HG02840 (cell line): ENCODE measurements around the gene SNX33.
"Not testable (repeated sequence)": the region's sequence is repeated elsewhere in the genome, so short reads cannot be mapped to it uniquely, and the experiment has no call there.

Source experiments
- ATAC-seq: cut with Tn5 transposase; IDR thresholded peaks from one replicate; pipeline ENCODE4 v1.9.1; 2021; ENCODE audit warnings: mild to moderate bottlenecking, moderate library complexity, moderate number of reproducible peaks; ENCODE audit not compliant: unreplicated experiment, low FRiP score

SNX33 gene

GRCh38 chr15:75647370-75648155 lies at the start of gene SNX33:
Gene SNX33 (plus strand): TSS chr15:75647912. CDS start chr15:75649103, 1,191 bp downstream.
- no peak for ATAC-seq

- no peak for ATAC-seq
Observed at GRCh38 chr15:75598361-75598760, 49.4 kb upstream of the SNX33 start.

DNA sequence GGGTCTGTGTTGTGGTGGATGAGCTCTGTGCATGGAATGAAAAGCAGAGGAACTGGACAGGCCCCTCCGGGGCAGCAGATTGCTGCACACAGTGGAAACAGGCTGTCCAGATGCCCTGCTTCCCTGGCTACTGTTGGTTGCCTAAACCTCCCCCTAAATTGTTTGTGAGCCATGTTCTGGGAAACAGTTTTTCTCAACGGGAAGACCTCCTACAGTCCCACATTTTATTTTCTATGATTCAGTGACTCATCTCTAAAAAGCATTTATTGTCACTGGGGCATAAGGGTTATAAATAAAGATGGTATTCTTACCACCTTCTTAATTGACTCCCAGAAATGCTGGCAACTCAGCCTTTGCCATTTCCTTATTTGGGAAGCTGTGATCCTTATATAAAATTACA lies 48.3 kb upstream of the SNX33 start:
- ATAC-seq, result no peak

- ATAC-seq, result no peak
Observed at GRCh38 chr15:75606026-75606425, 41.7 kb upstream of the SNX33 start.

- ATAC-seq, result no peak
Observed at GRCh38 chr15:75606711-75607699, 40.7 kb upstream of the SNX33 start.

GRCh38 chr15:75616766-75617165 lies 30.9 kb upstream of the SNX33 start:
- no peak for ATAC-seq

GRCh38 chr15:75620058-75620820 lies 27.5 kb upstream of the SNX33 start:
- ATAC-seq, result no peak

GRCh38 chr15:75620841-75621391 lies 26.8 kb upstream of the SNX33 start:
- no peak for ATAC-seq

- no peak for ATAC-seq
Observed at GRCh38 chr15:75622505-75622904, 25.2 kb upstream of the SNX33 start.

- peak; percentile 76 for ATAC-seq
Observed at GRCh38 chr15:75625542-75626347, 22.0 kb upstream of the SNX33 start, which contains the start of gene SNUPN. Gene SNUPN (minus strand): TSS chr15:75625725. CDS start chr15:75621051, 4,674 bp downstream.

DNA sequence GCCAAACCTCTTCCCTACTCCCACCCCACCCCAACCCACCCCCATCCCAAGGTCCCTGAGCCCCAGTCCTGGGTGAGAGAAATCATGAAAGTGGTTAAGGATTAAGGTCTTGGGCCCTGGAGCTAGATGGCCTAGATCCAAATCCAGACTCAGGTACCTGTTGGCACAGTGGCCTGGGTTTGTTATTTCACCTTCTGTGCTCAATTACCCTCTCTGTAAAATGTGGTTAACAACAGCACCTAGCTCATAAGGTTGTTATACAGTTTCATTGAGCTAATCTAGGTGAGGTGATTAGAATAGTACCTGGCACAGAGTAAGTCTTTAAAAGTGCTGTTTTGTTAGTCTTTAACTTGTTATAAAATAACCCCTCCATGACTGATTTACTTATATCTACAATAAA lies 15.8 kb upstream of the SNX33 start:
- no peak for ATAC-seq

- not testable (repeated sequence) for ATAC-seq
Observed at GRCh38 chr15:75633922-75634321, 13.8 kb upstream of the SNX33 start.

GRCh38 chr15:75636026-75636425 lies 11.7 kb upstream of the SNX33 start:
- no peak for ATAC-seq

DNA sequence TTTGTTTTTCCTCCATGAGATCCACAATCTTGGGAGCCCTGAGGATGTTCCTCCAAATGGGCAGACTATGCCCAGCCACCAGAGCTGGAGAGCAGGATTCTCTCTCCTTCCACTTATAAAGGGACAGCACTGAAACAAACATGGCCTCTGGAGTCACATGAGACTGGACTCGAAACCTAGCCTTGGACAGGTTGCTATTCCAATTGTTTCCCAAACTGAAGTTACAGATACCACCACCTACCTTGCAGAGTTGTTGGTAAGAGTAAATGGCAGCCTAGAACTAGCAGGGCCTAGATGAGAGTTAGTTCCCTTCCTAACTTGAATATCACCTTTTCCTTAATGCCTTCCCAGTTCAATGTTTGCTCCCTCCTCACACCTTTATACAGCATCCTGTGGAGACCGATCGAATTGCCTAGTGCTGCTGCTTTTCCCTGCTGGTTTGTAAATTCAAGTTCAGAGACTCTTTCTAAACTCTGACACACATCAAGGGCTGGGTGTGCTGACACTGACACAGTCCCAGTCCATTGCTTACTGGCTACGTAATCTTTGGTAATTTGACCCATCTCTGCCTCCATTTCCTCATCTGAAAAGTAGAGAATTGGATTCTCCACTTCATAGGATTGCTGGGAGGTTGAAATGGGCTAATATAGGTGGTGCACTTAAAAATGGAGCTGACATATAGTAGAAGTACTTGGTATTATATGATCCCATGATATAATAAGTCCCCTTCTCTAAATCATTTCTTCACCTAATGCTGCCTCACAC lies 10.3 kb upstream of the SNX33 start:
- ATAC-seq, result no peak

DNA sequence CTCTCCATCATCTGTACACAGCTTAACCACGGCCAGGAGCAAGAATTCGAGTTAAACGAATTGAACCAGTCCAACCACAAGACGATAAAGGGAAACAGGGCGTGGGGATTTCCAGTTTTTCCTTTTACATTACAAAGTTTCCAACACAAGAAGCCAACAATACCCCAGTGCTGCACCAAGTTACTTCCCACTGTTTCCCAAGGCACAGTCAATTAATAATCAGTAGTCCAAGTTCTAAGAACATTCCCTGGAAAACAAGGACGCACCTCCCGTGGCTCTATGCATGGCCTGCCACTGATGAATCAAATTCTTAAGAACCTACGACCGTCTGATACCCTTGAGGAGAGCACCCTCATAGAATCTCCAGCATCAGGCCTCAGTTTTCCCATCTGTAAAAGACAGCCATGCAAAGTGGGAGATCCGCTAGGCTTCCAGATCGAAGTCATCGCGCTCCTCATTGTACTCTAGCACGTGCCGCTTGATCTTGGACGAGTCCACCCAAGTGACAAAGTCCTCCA lies 8.5 kb upstream of the SNX33 start:
- ATAC-seq, result no peak

- peak; percentile 94 for ATAC-seq
Observed at GRCh38 chr15:75639709-75640482, 7.8 kb upstream of the SNX33 start, which contains the start of gene IMP3. Gene IMP3 (minus strand): TSS chr15:75640224. CDS start chr15:75640168, 56 bp downstream.

GRCh38 chr15:75640483-75641178 lies 7.1 kb upstream of the SNX33 start:
- peak; percentile 24 for ATAC-seq
